ENCODE measurements around the gene SULT1B1.
"Not testable (repeated sequence)": the region's sequence is repeated elsewhere in the genome, so short reads cannot be mapped to it uniquely, and the experiment has no call there.

Gene SULT1B1

GRCh38 chr4:69760455-69760854, at the start of gene SULT1B1:
TSS of gene SULT1B1 (minus strand) at chr4:69760620. CDS start at chr4:69755217, 5,403 bp downstream.
- no peak for DNase-seq

- DNase-seq = no peak
Measured at GRCh38 chr4:69800599-69800998, 40.2 kb upstream of the SULT1B1 start.

- no peak for DNase-seq
Measured at GRCh38 chr4:69799337-69799736, 38.9 kb upstream of the SULT1B1 start.

- DNase-seq = no peak
Measured at GRCh38 chr4:69793732-69794131, 33.3 kb upstream of the SULT1B1 start.

GRCh38 chr4:69787879-69788278, 27.5 kb upstream of the SULT1B1 start:
- no peak for DNase-seq

- no peak for DNase-seq
Measured at GRCh38 chr4:69786547-69786946, 26.1 kb upstream of the SULT1B1 start.

- DNase-seq = no peak
Measured at GRCh38 chr4:69785211-69785831, 24.9 kb upstream of the SULT1B1 start.

- DNase-seq = no peak
Measured at GRCh38 chr4:69782651-69783310, 22.4 kb upstream of the SULT1B1 start.

- no peak for DNase-seq
Measured at GRCh38 chr4:69781458-69782418, 21.3 kb upstream of the SULT1B1 start.

GRCh38 chr4:69780141-69780540, 19.7 kb upstream of the SULT1B1 start:
- no peak for DNase-seq

GRCh38 chr4:69776696-69777095, 16.3 kb upstream of the SULT1B1 start:
- DNase-seq = no peak

- DNase-seq = no peak
Measured at GRCh38 chr4:69775321-69775867, 15.0 kb upstream of the SULT1B1 start.

- no peak for DNase-seq
Measured at GRCh38 chr4:69773484-69773883, 13.1 kb upstream of the SULT1B1 start.

- not testable (repeated sequence) for DNase-seq
Measured at GRCh38 chr4:69768554-69768953, 8.1 kb upstream of the SULT1B1 start.

- no peak for DNase-seq
Measured at GRCh38 chr4:69765751-69766150, 5.3 kb upstream of the SULT1B1 start.

GRCh38 chr4:69764311-69764710, 3.9 kb upstream of the SULT1B1 start:
- no peak for DNase-seq

GRCh38 chr4:69763233-69763632, 2.8 kb upstream of the SULT1B1 start:
- no peak for DNase-seq

- no peak for DNase-seq
Measured at GRCh38 chr4:69759189-69759604, 1.2 kb downstream of the SULT1B1 start.

- DNase-seq = no peak
Measured at GRCh38 chr4:69757464-69757863, 3.0 kb downstream of the SULT1B1 start.

- no peak for DNase-seq
Measured at GRCh38 chr4:69754926-69755580, 5.4 kb downstream of the SULT1B1 start.

- no peak for DNase-seq
Measured at GRCh38 chr4:69753686-69754085, 6.7 kb downstream of the SULT1B1 start.

- no peak for DNase-seq
Measured at GRCh38 chr4:69750346-69750745, 10.1 kb downstream of the SULT1B1 start.

GRCh38 chr4:69749771-69750170, 10.6 kb downstream of the SULT1B1 start:
- DNase-seq = no peak
